NCI-H524 treated with DMSO at 0.1 percent for 48 hours (cell line): ENCODE results near the gene CEACAM1.
"Not testable (repeated sequence)": the region's sequence is repeated elsewhere in the genome, so short reads cannot be mapped to it uniquely, and the experiment has no call there.

Experiments used
- DNase-seq: peaks from one replicate; lab custom pipeline; 2025; lab: John Stamatoyannopoulos, UW

The CEACAM1 gene

GRCh38 chr19:42511340-42511739 lies 16.9 kb downstream of the CEACAM1 start:
- DNase-seq, result no peak

GRCh38 chr19:42508892-42509444 lies 19.3 kb downstream of the CEACAM1 start:
- no peak for DNase-seq

GRCh38 chr19:42505066-42505465 lies 23.2 kb downstream of the CEACAM1 start:
- no peak for DNase-seq

GRCh38 chr19:42501733-42502132 lies 26.5 kb downstream of the CEACAM1 start:
- no peak for DNase-seq

GRCh38 chr19:42501243-42501642 lies 27.0 kb downstream of the CEACAM1 start:
- not testable (repeated sequence) for DNase-seq

GRCh38 chr19:42498169-42498757 lies 30.0 kb downstream of the CEACAM1 start:
- DNase-seq, result no peak

- DNase-seq, result no peak
Observed at GRCh38 chr19:42497492-42498168, 30.7 kb downstream of the CEACAM1 start.

- no peak for DNase-seq
Observed at GRCh38 chr19:42496460-42497133, 31.7 kb downstream of the CEACAM1 start.

GRCh38 chr19:42495663-42496062 lies 32.6 kb downstream of the CEACAM1 start:
- DNase-seq, result no peak

GRCh38 chr19:42494321-42494720 lies 34.0 kb downstream of the CEACAM1 start:
- no peak for DNase-seq

- DNase-seq, result no peak
Observed at GRCh38 chr19:42488783-42489521, 39.3 kb downstream of the CEACAM1 start.

- no peak for DNase-seq
Observed at GRCh38 chr19:42487798-42488178, 40.5 kb downstream of the CEACAM1 start.

- no peak for DNase-seq
Observed at GRCh38 chr19:42487032-42487797, 41.1 kb downstream of the CEACAM1 start.

GRCh38 chr19:42485036-42485435 lies 43.2 kb downstream of the CEACAM1 start:
- DNase-seq, result not testable (repeated sequence)

GRCh38 chr19:42480335-42481095 lies 47.8 kb downstream of the CEACAM1 start:
- no peak for DNase-seq

GRCh38 chr19:42479736-42480135 lies 48.5 kb downstream of the CEACAM1 start:
- DNase-seq, result no peak

- no peak for DNase-seq
Observed at GRCh38 chr19:42478765-42479311, 49.4 kb downstream of the CEACAM1 start.

- no peak for DNase-seq
Observed at GRCh38 chr19:42477933-42478332, 50.3 kb downstream of the CEACAM1 start.

GRCh38 chr19:42477117-42477516 lies 51.2 kb downstream of the CEACAM1 start:
- DNase-seq, result no peak

GRCh38 chr19:42475366-42475765 lies 52.9 kb downstream of the CEACAM1 start:
- no peak for DNase-seq

GRCh38 chr19:42474743-42475142 lies 53.5 kb downstream of the CEACAM1 start:
- no peak for DNase-seq
